SK-N-SH treated with all-trans-retinoic acid at 6 μM for 48 hours (cell line): Measurements from ENCODE around the gene XKR3.
"Not testable (repeated sequence)": the region's sequence is repeated elsewhere in the genome, so short reads cannot be mapped to it uniquely, and the experiment has no call there.

ENCODE experiments used
- ARNTL ChIP-seq: fragments of 450-650 bp; formaldehyde crosslinking; IDR thresholded peaks from 2 replicates; pipeline ENCODE4 v1.5.0; 2020; ENCODE audit warnings: low read depth, mild to moderate bottlenecking, moderate library complexity, borderline replicate concordance
- BACH2 ChIP-seq: fragments of 250-450 bp; sonication (Bioruptor Pico); IDR thresholded peaks from 2 replicates; pipeline ENCODE4 v1.9.0; 2021; ENCODE audit warnings: mild to moderate bottlenecking, borderline replicate concordance
- CSDC2 ChIP-seq: fragments of 250-450 bp; sonication (Bioruptor Pico); IDR thresholded peaks from 2 replicates; pipeline ENCODE4 v1.5.0; 2020; ENCODE audit warnings: mild to moderate bottlenecking, moderate library complexity
- ESRRG ChIP-seq: fragments of 250-450 bp; sonication (Bioruptor Pico); IDR thresholded peaks from 2 replicates; pipeline ENCODE4 v1.6.1; 2021; ENCODE audit warnings: mild to moderate bottlenecking
- GLIS3 ChIP-seq: fragments of 250-450 bp; sonication (Bioruptor Pico); IDR thresholded peaks from 2 replicates; pipeline ENCODE4 v1.5.0; 2020; ENCODE audit warnings: mild to moderate bottlenecking, moderate library complexity
- ISL1 ChIP-seq: fragments of 250-450 bp; sonication (Bioruptor Pico); IDR thresholded peaks from 2 replicates; pipeline ENCODE4 v2.1.2; 2022; ENCODE audit warnings: mild to moderate bottlenecking, moderate library complexity
- TCF4 ChIP-seq: fragments of 250-450 bp; sonication (Bioruptor Pico); IDR thresholded peaks from 2 replicates; pipeline ENCODE4 v1.8.0; 2021; ENCODE audit warnings: mild to moderate bottlenecking, moderate library complexity, borderline replicate concordance
- ZC3H10 ChIP-seq: fragments of 250-450 bp; sonication (Bioruptor Pico); IDR thresholded peaks from 2 replicates; pipeline ENCODE4 v1.5.1; 2021; ENCODE audit warnings: mild to moderate bottlenecking, moderate library complexity
- ZFP30 ChIP-seq: fragments of 450-650 bp; formaldehyde crosslinking; IDR thresholded peaks from 2 replicates; pipeline ENCODE4 v1.5.0; 2022; ENCODE audit warnings: mild to moderate bottlenecking, moderate library complexity
- ZNF565 ChIP-seq: fragments of 450-650 bp; formaldehyde crosslinking; conservative IDR thresholded peaks from 2 replicates; pipeline ENCODE4 v1.5.0; 2020; ENCODE audit warnings: low read depth, mild to moderate bottlenecking, moderate library complexity
- TF ChIP-seq, protein P1 (sequence below): fragments of 250-450 bp; sonication (Bioruptor Pico); IDR thresholded peaks from 2 replicates; pipeline ENCODE4 v1.8.0; 2020; ENCODE audit warnings: mild to moderate bottlenecking, moderate library complexity, borderline replicate concordance

DNA sequence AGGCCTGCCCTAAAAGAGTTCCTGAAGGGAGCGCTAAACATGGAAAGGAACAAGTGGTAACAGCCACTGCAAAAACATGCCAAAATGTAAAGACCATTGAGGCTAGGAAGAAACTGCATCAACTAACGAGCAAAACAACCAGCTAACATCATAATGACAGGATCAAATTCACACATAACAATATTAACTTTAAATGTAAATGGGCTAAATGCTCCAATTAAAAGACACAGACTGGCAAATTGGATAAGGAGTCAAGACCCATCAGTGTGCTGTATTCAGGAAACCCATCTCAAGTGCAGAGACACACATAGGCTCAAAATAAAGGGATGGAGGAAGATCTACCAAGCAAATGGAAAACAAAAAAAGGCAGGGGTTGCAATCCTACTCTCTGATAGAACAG lies 57.3 kb downstream of the XKR3 start:
- TF ChIP-seq ZNF565 (CRISPR knock-in tag); ARNTL (CRISPR knock-in tag); ISL1; GLIS3; ESRRG; TCF4 (CRISPR knock-in tag); ZFP30 (CRISPR knock-in tag); CSDC2 (CRISPR knock-in tag); ZC3H10 (CRISPR knock-in tag); BACH2 (CRISPR knock-in tag): not testable (repeated sequence)
- TF ChIP-seq, protein P1, sequence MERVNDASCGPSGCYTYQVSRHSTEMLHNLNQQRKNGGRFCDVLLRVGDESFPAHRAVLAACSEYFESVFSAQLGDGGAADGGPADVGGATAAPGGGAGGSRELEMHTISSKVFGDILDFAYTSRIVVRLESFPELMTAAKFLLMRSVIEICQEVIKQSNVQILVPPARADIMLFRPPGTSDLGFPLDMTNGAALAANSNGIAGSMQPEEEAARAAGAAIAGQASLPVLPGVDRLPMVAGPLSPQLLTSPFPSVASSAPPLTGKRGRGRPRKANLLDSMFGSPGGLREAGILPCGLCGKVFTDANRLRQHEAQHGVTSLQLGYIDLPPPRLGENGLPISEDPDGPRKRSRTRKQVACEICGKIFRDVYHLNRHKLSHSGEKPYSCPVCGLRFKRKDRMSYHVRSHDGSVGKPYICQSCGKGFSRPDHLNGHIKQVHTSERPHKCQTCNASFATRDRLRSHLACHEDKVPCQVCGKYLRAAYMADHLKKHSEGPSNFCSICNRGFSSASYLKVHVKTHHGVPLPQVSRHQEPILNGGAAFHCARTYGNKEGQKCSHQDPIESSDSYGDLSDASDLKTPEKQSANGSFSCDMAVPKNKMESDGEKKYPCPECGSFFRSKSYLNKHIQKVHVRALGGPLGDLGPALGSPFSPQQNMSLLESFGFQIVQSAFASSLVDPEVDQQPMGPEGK (CRISPR knock-in tag): not testable (repeated sequence)
